ENCODE results near the gene ZFYVE28.

Gene ZFYVE28

DNA sequence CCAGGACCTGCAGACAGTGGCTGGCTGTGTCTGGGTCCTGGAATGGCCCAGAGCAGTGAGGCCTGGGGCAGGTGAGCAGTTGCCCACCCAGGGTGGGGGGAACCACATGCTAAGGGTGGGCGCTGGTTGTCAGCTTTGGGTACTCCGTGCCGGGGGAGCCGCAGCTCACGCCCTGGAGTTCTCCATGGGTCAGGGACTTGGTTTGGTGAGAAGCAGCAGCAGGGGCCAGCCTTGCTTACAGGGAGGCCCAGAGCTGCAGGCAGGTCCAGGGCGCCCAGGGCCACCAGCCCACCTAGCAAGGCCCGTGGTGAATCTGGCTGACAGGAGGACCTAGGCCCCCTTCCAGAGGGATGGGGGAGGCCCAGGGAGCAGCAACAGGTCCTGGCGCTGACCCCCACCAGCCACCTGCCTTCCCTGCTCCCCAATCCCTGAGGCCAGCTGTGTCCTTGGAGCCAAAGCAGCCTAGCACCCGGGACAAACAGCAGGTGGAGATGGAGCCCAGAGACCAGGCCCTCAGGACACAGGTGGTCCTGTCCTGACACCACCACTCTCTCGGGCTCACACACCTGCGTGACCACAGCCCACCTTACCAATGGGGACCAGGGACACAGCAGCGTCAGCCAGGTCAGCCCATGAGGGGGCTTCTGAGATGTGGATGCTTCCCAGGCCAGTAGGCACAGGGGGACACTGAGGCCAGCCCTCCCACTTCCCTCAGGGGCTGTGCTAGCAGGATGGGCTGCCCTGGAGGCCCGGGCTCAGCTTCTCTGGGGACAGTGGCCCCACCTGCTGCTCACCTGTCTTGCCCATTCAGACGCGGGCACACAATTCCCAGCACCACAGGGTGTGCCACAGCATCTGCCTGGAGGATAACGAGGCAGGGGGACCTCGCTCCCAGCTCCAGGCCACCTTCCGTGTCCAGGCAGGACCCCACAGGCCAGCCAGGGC is 160.1 kb downstream of the ZFYVE28 start:
- DNase-seq (ENCODE audit: low spot score): no peak

DNA sequence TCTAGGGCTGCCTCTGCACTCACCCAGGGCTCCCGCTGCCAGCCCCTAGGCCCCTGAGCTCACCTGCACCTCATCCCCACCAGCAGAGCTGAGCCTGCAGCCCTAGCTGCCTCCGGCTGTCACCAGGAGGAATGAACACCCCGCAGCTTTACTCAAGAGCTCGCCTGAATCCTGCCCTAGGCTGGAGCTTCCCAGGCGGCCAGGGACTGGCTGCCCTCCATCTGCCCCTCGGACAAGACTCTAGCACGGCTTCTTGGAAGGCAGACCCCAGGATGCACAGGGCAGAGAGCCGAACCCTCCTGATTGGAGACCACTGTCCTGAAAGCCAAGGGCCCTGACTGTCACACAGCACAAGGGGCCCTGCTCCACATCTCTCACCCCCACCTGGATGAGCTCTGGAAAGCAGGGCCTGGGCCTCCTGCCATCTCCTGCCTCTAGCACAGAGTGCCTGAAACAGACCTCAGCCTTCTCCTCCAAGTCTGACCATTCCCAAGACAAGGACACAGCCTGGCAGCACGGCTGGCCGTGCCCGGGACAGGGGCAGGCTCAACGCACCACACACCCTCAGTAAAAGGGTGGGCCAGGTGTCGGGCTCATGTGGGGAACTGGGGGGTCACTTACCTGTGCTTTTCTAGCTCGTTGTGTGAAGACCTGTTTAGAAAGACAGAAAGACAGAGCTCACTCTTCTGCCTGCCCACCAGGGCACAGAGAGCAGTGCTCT is 160.9 kb downstream of the ZFYVE28 start:
- DNase-seq (ENCODE audit: low spot score): no peak

DNA sequence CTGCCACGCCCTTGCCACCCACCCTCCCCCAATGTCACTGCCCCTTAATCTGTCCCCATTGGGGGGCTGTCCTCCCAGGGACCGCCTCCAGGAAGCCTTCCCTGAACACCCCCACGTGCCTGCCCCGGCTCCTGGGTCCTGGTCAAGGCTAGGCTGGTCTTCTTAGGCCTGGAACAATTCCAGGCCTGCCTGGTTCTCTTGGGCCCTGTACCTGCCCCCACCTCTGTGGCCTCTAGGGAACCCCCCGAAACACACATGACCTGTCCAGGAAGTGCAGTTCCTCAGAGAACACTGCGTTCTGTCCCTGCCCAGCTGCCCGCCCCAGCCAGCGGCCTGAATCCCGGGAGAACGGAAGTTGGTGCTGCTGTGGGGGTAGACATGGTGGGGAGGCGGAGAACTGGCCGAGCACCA is 161.7 kb downstream of the ZFYVE28 start:
- no peak for DNase-seq (ENCODE audit: low spot score)

DNA sequence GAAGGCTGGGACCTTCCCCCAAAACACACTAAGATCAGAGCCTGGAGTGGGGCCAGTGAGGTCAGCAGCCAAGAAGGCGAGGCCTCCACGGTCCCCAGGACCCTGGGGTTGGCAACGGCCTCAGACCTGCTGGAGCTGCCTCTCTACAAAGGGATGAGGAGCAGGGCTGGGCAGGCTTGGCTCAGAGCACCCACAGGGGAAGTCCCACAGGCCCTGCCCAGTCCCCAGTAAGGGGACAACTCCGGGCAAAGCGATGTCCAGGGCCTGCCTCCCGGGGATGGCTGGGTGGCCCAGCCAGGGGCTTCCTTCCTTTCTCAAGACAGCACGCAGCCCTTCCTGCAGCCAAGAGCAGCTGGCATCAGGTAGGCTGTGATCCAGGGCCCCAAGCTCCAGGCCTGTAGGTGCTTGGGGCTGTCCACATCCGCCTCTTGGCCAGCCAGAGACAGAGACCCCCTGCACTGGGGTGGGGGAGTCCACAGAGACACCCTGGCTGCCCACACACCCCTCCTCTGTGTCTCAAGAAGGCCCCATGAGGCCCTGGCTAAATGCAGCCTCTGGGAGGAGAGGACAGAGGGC is 162.2 kb downstream of the ZFYVE28 start:
- DNase-seq (ENCODE audit: low spot score): no peak

DNA sequence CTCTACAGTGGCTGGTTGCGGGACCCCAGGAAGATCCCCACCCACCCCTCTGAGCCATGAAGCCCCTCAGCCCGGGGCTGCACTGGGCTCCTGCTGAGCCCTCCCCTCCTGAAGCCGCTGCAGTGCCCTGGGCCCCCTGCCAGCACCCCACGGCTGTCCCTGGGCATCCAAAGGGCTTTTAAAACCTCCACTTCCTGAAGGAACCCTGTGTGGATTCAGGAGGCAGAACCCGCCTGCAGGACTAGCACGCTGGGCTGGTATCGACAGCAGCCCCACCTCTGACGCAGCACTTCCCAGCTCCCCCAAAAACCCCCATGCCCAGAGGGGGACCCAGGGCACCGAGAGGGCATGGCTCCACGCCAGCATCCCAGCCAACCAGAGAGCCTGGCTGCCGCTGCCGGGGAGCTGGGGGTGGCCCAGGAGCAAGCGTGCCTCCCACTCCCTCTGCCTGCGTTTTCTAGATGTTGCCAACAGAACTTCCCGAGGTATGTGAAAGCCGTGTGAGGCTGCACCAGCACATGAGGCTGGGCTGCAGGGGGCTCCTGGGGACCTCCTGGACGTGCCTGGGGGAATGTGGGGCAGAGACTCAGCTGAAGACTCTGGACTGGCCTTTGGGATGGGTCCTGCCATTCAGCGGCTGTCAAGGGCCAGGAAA is 162.8 kb downstream of the ZFYVE28 start:
- DNase-seq (ENCODE audit: low spot score): no peak

DNA sequence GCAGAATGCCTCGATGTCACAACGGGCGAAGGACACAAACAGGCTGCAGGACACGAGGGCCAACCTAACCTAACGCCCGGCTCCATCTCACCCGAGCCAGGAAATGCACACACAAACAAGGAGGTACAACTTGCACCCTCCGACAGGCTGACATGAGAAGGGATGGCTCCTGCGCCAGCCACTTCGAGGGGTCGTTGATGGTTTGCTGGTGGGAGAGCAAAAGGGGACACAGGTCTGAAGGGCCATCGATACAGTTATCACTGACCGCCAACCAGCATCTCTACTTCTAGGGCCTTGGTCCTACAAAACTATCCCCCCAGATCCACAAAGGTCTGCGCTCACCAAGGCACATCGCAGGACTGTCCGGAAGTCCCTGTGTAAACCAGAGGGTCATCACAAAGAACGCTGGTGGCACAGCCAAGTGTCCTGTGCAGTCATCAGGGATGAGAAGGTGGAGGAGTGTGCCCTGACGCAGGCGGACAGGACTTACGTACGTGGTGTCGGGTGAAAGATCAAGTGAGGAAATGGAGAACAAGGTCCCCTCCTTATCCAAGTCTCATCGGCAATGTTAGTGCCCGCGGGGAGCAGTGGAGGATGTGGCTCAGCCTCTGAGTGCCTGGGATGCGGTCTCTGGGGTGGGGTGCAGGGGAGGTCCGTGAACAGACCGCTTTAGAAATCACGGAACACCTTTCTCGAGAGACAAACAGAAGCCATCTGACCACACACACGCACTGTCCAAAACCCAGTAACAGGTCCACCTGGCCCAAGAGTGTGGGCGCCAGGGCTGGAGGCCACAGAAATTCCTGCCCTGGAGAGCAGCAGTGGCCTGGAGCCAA is 163.6 kb downstream of the ZFYVE28 start:
- DNase-seq (ENCODE audit: low spot score): no peak

DNA sequence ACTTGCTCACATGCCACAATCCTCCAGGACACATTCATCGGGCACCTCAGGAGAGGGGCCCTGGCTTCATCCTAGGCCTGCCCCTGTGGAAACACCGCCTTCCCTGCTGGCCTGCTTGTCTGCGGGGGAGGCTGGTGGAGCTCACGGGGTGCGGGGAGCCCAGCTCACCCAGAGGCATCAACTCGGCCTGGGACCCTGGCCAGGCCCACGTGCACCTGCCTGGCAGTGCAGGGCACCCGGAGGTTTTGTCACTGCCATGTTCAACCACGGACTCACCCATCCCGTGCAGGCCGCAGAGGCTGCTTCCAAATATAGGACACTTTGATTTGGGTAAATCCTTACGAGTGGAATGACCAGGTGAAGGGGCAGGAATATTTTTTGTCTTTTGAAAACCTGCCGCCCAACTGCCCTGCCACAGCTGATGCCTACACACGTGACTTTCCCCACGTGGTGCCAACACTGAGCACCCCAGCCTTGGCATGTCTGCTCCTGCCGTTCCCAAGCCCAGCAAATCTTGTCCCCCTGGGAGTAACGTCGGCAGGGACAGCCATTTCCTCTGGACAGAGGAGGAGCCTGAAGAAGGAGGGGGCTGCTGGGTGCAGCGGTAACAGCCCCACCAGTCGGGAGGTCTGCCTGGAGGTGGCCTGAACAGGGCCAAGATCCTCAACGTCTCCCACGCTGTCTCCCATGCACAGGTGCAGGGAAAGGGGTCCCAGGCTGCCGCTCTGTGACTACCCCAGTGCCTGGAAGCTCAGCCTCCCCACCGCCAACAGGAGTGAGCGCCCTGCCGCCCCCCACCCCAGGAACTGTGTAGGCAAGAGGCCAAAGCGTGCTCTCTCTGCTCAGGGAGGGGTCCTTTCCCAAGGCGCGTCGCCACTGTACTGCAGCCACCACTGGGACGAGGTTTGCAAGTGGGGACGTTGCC is 165.0 kb downstream of the ZFYVE28 start:
- no peak for DNase-seq (ENCODE audit: low spot score)

DNA sequence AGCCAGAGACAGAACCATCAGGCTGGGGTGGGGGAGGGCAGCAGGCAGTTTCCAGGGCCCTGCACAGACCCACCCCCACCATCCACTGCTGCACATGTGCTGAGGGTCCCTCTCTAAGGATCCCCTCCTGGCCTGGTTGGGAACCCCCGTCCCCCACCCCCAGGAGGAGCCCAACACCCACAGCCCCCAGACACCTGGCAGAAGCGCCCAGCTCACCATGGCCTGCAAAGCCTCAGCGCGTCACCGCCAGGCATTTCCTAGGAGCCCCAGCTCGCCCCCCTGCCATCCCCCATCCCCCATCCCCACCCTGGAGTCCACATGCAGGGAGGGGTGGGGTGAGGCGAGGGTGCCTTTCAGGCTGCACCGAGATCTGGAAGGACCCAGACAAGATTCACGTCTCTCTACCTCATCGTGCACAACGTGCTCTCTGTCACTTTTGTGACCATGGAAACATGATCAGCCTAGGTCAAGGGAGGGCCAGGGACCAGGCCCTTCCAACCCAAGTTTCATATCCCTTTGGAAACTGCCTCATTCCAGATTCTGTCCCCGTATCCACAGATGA is 165.8 kb downstream of the ZFYVE28 start:
- DNase-seq (ENCODE audit: low spot score): no peak

DNA sequence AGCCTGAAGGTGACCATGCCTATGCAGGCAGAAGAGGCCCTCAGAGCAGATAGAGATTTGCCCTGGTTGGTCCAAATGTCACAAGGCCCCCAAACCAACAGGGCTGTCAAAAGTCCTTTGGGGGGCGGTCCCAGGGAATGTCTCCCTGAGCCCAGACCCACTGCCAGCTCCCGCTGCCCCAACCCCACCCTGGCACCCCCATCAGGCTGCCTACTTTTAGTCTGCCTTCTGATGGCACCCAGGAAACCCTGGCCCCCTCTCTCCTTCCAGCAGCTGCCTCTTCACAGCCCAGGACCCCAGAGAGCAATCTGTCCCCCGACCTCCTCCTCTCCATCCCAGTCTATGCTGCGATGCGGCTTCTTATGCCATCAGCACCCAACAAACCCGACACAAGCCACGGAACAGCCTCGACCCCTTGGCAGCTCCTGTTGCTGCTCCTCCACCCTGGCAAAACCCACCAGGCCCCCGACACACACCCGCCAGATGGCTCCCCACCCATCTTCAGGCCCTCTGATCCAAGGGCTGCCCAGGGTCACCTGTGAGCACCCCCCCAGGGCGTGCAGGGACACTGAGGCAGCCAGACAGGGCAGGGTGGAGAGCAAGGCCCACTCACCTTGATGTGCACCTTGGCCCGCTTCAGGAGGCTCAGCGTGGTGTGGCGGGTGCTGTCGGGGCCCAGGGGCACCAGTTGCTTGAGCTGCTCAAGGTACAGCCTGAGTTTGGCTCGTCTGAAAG is 166.5 kb downstream of the ZFYVE28 start:
- DNase-seq (ENCODE audit: low spot score): no peak

DNA sequence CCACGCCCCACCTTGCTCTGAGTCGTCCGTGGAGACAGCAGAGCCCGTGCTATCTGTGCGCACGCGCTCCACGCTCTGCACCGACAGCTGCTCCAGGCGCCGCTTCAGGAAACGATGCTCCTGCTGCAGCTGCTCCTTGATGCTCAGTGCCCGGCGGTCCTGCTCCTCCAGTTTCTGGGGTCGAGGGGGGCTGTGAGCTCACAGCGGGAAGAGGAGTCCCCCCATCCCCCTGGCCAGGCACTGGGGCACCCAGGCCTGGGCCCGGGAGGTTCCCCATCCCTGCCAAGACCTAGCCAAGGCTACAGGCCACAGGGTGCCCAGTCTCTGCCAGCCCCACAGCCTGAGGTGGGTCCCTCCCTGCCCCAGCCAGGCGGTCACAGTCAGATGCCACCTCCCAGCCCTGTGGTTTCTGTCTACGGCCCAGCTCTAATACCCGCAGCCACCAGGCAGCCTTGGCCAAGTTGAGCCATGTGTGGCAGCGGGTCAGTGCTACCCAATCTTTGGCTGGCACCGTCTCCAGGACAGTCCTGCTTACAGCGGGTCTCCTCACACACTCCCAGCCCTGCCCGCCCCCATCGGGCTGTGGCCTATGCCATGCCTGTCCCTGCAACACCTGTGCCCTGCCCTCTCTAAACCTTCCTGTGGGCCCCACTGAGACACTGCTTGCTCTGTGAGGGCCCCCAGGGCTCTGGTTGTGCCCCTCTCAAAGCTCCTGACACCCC is 167.2 kb downstream of the ZFYVE28 start:
- DNase-seq (ENCODE audit: low spot score): no peak

DNA sequence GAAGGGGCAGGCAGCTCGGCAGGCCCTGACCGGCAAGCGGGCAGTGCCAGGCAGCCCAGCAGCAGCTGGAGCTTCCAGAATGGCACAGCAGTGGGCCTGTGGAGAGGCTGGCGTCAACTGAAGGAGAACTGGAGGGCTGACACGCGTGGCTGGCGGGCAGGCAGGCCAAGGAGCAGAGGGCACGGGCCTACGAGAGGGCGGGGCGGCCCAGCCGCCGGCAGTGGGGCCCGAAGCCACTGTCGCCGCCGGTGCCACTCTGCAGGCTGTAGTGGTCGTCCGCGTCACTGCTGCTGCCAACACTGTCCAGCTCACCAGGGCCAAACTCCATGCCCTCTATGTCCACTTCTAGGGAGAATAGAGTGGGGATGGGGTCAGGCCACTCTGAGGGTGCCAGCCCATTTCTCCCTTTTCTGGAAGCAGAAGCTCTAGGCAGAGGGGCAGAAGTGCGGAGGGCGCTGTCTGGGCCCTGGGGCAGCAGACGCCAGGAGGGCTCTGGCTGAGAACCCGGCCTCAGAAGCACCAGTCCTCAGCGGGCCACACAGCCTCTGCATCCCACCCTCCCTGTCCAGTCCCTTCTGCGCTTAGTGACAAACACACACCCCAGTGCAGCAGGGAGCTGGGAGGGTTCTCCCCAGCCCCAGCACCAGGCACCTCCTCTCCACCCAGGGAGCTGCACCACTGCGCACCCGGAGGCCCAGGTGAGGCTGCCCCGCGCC is 167.9 kb downstream of the ZFYVE28 start:
- no peak for DNase-seq (ENCODE audit: low spot score)

DNA sequence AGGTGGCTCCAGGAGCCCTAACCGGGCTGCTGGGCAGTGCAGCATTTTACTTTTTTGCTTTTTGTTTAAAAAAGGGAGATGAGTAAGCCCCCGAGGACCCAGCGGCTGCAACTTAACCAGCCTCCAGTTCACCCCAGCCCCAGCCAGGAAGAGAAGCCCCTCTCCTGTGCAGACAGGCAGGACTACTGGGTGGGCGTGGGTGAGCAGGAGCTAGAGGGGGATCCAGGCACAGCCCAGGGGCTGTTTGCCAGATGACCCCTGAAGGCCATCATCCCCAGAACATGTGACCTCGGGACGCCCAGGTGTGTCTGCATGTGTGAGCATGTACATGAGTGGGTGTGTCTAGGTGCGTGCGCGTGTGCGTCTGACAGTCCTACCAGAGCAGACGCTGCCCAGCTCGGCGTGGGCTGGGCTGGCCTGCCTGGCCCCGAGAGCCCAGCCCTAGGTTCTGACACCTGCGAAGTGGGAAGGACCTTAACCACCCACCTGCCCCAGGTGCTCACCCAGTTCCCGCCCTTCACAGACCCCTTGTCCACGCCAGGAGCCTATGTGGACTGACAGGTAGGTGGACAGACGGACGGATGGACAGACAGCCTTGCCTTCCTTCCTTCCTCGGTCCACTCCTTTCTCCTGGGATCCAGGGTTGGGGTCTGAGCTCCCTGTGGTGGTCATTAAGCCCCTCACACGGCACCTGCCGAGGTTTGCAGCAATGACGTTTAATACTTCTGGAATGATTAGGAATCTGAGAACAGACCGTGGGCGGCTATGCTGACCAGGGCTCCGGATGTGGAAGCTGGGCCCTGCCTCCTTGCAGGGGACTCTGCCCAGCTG is 168.7 kb downstream of the ZFYVE28 start:
- DNase-seq (ENCODE audit: low spot score): no peak

DNA sequence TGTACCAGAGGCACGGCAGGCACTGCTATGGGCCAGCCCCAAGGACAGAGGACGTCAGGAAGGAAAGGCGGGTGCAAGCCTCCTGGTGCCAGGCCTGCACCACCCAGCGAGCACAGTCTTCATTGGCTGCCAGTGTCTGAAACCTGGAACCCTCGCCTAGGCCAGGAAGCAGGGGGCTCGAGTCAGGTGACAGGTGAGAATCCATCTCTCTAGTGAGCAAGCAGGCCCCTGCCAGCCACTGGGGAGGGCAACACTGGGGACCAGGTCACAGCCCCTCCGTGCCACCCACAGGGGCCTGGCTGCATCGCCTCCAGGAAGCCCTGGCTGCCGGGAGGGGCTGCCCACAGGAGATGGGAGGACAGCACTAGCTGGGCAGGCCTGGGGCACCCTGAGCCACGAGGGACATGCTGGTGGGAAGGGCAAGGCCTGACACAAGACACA is 169.6 kb downstream of the ZFYVE28 start:
- no peak for DNase-seq (ENCODE audit: low spot score)

DNA sequence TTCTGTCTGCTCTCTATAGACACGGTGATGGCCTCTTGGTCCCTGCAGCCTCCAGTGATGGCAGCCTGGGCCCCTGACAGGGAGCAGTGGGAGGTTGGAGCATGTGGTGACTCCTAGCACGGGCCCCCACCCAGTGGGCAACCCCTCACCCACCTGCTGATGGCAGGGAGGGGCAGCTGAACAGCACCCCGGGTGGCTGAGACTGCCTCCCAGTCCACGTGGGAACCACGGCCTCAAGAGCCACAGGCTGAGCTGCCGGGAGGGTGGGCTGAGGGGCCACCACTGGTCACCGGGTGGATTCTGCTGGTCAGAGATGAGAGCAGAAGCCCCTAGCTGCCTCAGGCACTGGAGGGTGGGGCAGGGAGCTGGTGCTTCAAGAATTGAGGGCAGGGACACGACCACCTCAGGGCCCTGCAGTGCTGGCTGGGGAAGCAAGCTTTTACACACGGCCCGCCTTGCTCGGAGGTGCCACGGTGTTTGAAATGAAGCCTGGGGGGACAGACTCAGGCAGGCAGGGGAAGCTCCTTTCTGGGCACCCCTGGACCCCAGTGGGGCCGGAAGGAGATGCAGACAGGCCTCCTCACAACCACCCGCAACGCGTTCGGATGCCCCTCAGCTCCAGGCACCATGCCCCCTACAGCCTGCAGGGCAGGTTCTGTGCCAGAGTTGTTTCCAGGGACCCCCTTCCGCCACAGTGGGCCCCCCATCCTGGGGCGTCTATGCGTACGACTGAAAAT is 170.2 kb downstream of the ZFYVE28 start:
- no peak for DNase-seq (ENCODE audit: low spot score)

DNA sequence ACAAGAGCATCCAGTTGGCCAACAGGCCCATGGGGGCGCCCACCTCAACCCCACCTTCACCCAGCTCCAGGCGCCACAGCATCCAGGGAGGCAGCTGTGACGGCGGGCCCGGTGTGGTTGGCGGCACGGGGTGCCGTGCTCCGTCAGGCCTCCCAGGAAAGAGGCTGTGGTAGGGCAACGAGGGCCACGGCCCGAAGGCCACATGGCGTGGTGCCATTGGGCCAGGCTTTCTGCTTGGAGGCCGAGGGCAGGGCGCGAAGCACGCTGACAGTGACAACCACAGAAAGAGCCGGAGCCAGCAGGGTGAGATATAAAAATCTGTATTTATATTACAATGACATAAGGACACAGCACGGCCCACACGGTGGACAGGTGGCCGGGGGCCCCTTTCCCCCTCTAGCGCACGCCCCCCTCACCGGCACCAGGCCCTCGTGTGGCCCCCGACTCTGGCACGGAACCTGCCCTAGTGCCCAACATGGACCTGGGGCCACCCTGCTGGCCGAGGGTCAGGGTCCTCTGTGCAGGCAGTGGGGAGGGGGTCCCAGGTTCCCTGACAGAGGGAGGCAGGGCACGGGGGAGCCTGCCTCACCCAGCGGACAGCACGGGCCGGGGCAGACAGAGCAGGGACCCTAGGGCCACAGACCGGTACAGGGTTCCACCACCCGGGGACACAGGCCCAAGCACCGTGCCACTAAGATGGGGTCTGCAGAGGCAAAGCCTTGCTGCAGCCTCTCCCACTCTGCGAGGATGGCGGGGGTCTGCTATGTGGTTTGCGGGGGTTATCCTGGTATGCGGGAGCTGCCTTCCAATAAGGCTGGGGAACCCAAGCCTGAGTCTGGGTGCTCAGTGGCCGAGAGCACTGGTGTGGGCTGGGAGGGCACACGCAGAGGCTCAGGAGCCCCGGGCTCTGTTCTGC is 171.1 kb downstream of the ZFYVE28 start:
- DNase-seq (ENCODE audit: low spot score): no peak
